Activated CD4-positive, CD25-positive, alpha-beta regulatory T cell treated with anti-CD3 and anti-CD28 coated beads, Interleukin-2, amount 50 U/mL, for 72 hours (primary cell): Measurements from ENCODE around the gene AHRR.
"Not testable (repeated sequence)": the region's sequence is repeated elsewhere in the genome, so short reads cannot be mapped to it uniquely, and the experiment has no call there.

Experiments
- DNase-seq: peaks from one replicate; pipeline ENCODE4 v3.0.0; 2021

Gene AHRR

GRCh38 chr5:398475-399295 is 77.2 kb downstream of the AHRR start:
- peak; percentile 29 for DNase-seq

DNA sequence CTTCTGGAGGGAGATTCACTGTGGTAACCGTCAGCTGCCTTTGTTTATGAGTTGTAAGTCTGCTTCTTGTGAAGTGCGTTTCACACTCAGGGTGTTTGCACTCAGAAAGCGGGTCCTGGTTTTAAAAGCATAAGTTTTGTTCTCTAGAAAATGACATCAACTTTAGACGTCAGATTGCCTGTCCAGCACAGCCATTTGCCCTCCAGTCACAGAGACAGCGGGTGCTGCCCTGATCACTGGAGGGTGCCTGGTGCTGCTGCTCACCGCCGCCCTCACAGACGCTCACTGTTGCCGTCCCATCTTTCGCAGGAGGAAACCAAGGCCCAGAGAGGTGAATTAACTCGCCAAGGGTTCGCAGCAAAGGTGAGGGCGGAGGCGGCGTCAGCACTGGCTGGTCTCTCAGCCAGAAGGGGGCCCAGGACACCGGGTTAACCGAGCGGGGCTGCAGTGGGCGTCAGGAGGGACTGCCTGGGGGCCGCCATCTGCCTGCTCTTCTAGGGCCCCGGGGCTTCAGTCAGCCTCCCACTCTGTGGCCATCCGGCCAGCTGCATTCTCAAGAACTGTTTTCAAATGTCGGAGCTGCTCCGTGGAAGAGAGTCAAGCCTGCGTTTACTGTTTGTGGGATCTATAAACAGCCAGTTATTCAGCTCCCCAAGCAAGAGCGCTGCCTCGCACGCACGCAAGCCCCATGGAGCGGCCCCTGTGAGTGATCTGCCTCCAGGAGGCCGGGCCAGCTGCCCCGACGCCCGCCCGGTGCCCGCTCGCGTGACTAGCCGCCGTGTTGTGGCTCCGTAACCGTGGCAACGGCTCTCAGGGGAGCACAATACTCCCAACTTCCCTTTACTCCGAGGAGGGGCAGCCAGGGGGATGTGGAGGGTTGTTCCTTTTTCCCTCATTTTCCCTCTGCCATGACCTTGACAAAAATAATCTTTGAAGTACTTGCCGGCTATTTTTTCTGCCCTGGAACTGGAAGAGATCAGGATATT is 78.1 kb downstream of the AHRR start:
- peak; percentile 72 for DNase-seq

GRCh38 chr5:400282-401145 is 79.0 kb downstream of the AHRR start:
- no peak for DNase-seq

DNA sequence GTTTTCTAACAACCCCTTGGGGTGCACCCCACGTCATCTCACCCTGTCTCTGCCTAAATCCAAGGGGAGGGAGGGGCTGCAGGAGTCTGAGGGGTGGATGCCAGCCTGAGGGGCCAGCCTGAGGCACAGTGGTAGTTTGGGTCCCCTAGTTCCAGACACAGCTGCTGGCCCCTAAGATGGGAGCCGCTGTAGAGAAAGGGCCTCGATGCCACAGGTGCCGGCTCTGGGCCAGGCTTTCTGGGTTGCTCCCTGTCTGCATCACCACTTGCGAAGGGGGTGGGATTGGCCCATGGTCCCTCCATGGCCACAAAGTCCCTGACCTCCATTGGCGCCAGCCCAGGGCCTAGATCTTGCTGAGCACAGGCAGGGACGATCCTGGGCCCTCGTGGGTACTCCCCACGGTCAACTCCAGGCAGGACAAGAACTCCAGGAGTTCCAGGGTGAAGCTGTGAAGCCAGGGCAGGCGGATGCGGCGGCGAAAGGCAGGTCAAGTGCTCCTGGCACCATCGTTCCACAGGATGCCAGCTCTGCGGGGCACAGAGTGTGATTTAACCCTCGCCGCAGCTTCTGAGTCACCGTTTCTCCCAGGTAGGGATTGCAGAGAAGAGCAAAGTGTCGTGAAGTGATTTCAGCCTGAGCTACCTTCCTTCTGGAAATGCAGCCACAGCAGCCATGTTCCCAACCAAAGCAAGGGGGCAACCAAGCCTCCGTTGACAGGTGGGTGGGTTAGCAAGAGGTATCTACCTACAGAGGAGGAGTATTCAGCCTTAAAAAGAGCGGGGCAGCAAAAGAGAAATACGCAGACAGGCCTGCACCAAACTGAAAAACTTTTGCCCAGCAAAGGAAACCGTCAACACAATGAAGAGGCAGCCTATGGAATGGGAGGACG is 79.9 kb downstream of the AHRR start:
- DNase-seq: peak; percentile 30

DNA sequence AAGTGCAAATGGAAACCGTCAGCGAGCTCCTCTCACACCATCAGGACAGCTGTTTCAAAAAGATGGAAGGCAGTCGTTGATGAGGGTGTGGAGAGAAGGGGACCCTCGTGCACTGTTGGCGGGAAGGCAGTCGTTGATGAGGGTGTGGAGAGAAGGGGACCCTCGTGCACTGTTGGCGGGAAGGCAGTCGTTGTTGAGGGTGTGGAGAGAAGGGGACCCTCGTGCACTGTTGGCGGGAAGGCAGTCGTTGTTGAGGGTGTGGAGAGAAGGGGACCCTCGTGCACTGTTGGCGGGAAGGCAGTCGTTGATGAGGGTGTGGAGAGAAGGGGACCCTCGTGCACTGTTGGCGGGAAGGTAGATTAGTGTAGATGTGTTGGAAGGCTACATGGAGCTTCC is 80.7 kb downstream of the AHRR start:
- DNase-seq: not testable (repeated sequence)

DNA sequence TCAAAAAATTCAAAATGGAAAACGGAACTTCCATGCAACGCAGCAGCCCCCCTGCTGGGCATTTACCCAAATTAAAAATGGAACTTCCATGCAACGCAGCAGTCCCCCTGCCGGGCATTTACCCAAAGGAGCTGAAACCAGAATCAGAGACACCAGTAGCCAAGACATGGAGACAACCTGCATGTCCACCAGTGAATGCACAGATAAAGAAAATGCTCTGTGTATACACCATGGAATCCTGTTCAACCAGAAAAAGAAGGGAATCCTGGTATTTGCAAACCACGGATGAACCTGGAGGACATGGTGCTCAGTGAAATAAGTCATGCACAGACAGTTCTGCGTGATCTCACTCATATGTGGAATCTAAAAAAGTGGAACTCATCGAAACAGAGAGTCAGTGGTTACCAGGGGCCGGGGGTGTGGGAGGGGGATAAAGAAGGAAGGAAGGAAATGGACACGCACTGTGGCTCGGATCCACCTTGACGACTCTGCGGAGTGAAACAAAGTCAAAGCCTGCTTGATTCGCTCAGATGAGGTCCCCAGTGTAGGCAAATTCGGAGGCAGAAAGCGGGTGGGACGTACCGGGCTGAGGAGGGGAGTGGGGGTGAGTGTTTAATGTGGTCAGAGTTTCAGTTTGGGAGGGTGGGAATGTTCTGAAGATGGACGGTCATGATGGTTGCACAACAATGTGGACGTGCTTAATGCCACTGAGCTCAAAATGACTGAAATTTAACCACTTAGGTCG is 81.3 kb downstream of the AHRR start:
- DNase-seq: no peak

DNA sequence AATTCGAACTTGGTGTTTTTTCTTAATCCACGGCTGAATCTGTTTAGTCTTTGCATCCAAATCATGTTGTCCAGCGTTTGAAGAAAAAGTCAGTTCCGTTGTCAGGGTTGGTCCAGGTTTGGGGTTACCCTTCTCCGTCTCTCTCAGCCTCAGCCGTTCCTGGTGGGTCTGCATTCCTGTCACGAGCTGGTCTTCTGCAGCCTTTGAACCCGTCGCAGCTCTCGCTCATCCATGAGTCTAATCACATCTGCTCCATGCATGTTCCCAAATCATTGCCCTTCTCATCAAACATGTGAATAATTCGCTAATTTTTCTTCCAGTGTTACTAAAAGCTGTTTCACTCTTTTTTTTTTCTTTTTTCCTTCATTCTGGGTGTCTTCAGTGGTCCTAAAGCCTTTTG is 82.5 kb downstream of the AHRR start:
- DNase-seq: no peak

DNA sequence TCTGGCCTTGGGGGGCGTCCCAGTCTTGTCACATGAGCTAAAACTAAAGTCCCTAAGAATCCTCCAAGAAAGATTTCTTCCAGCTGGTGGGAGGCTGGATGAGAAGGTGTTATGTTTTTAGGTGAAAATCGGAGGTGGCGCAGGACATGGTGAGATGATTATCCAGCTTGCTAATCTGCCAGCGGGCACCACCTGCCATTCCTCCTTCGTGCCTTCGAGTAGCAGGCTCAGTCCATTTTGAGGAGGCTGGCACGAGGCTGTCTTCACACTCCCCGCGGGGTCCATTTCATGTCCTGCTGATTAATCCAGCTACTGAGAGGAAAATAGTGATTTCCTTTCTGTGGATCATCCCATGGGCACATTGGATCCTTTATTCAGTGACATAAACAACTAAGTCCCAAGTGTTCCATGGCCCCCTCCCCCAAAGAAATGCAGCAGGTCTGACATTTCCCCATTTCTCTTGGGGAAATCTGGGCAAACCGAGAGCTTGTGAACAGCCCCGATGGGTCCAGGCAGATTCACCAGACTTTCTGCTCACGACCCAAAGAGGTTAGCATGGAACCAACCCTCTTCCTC is 83.2 kb downstream of the AHRR start:
- no peak for DNase-seq

- no peak for DNase-seq
These were observed 83.9 kb downstream of the AHRR start for GRCh38 chr5:405421-405820.

- DNase-seq: no peak
These were observed 84.5 kb downstream of the AHRR start for GRCh38 chr5:406041-406440.

DNA sequence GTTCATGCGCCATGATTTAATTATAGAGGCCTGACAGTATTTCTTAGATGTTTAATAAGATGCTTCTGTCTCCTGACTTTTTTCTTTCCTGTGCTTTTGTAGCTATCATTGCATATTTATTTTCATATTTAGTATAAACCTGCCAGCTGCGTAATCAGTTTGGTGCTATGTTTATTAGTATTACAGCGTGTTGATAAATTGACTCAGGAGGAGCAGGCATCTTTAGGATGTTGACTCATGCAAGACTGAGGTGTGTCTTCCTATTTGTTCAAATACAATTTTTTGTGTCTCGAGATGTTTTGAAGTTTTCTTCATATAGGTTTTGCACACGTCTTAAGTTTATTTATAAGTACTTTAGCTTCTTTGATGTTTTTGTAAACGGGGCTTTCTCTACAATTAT is 85.5 kb downstream of the AHRR start:
- DNase-seq: no peak

- peak; percentile 20 for DNase-seq
These were observed 86.3 kb downstream of the AHRR start for GRCh38 chr5:407801-408268.

GRCh38 chr5:410911-411517 is 89.5 kb downstream of the AHRR start:
- DNase-seq: no peak

DNA sequence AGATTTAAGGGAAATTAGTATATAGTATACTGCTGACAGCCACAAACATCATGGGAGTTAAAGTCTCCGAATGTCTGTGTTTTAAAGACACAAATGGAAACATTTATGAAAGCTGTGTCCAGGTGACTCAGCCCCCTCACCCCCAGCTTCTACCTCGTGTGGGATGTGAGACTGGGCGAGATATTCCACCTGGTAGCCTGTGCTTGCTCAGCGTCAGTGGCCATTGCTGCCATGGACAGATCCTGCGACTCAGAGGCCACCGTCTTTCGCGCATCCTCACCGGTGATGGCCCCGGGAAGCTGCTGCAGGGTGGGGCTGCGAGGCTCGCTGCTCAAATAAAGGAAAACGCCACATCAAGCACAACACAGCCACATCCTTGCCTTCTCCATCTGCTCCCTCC is 90.2 kb downstream of the AHRR start:
- DNase-seq: no peak

- DNase-seq: peak; percentile 19
These were observed 93.7 kb downstream of the AHRR start for GRCh38 chr5:414991-415927.

DNA sequence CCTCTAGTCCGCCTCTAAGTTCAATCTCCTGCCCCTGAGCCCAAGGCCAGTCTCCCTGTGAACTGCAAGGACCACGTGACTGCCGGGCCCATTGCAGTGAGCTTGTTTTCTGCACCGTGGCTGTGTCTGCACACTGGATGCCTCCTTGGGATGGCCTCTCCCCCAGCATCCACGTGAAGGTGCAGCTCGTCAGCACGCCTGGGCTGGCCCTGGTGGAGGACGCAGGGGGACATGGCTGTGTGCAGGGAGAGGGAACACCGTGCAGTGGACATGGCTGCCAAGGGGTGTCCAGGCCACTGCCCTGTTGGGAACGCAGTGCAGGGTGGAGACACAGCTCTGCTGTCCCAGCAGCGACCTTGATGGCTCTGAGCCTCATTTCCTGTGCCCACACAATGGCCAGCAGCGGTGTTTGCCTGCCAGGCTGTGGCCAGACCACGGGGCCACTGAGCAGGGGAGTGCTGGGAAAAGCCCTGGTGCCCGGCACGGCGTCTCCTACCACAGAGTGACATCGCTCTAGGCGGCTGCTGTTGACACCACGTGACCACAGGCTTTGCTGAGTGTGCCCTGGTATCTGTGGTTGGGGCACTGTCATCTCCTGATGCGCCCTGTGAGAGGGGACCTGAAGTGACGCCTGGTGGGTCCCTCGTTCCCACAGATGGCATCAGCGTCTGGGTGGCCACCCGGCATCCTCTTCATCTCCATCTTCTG is 94.6 kb downstream of the AHRR start:
- DNase-seq: peak; percentile 22

DNA sequence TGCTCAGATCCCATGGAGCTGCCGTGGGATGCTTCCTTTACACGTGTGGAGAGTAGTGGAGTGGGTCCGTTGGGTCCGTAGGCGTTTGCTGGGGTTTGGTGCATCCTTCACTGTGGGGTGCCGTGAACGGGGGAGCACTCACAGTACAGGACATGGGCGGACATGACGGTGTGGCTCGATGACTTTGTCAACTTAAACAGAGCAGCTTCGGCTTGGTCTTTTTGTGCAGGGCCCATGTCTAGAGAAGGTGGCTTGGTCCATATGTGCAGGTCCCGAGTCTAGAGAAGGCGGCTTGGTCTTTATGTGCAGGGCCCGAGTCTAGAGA is 95.1 kb downstream of the AHRR start:
- DNase-seq: no peak
